HG03066 (cell line): ENCODE results near the gene CEACAM16.
A peak's percentile ranks its signal among the peaks of the same experiment; 100 is the strongest.
"Not testable (repeated sequence)": the region's sequence is repeated elsewhere in the genome, so short reads cannot be mapped to it uniquely, and the experiment has no call there.

Source experiments
- ATAC-seq: cut with Tn5 transposase; IDR thresholded peaks from one replicate; pipeline ENCODE4 v1.9.1; 2021; ENCODE audit warnings: low read depth; ENCODE audit not compliant: unreplicated experiment

CEACAM16 gene

GRCh38 chr19:44698492-44699201 lies at the start of gene CEACAM16:
TSS of gene CEACAM16 (plus strand) at chr19:44699151. CDS start at chr19:44701457, 2,306 bp downstream.
- ATAC-seq = no peak

- ATAC-seq = no peak
Measured at GRCh38 chr19:44649578-44650145, 49.3 kb upstream of the CEACAM16 start.

- ATAC-seq = no peak
Measured at GRCh38 chr19:44653343-44653742, 45.6 kb upstream of the CEACAM16 start.

- peak; percentile 75 for ATAC-seq
Measured at GRCh38 chr19:44653977-44654774, 44.8 kb upstream of the CEACAM16 start.

- ATAC-seq = no peak
Measured at GRCh38 chr19:44657211-44657921, 41.6 kb upstream of the CEACAM16 start.

- no peak for ATAC-seq
Measured at GRCh38 chr19:44658069-44658733, 40.8 kb upstream of the CEACAM16 start.

- no peak for ATAC-seq
Measured at GRCh38 chr19:44660081-44660480, 38.9 kb upstream of the CEACAM16 start.

GRCh38 chr19:44661205-44661604 lies 37.7 kb upstream of the CEACAM16 start:
- no peak for ATAC-seq

GRCh38 chr19:44661904-44662303 lies 37.0 kb upstream of the CEACAM16 start:
- no peak for ATAC-seq

- ATAC-seq = no peak
Measured at GRCh38 chr19:44662691-44663385, 36.1 kb upstream of the CEACAM16 start.

- ATAC-seq = no peak
Measured at GRCh38 chr19:44663996-44664395, 35.0 kb upstream of the CEACAM16 start.

- no peak for ATAC-seq
Measured at GRCh38 chr19:44664976-44665375, 34.0 kb upstream of the CEACAM16 start.

GRCh38 chr19:44666852-44667556 lies 31.9 kb upstream of the CEACAM16 start:
- ATAC-seq = no peak

GRCh38 chr19:44668985-44669764 lies 29.8 kb upstream of the CEACAM16 start:
- no peak for ATAC-seq

GRCh38 chr19:44670027-44670426 lies 28.9 kb upstream of the CEACAM16 start:
- not testable (repeated sequence) for ATAC-seq

GRCh38 chr19:44671400-44671799 lies 27.6 kb upstream of the CEACAM16 start, which contains the start of gene CEACAM19:
TSS of gene CEACAM19 (plus strand) at chr19:44671482. CDS start at chr19:44671932, 450 bp downstream.
- ATAC-seq = no peak

- no peak for ATAC-seq
Measured at GRCh38 chr19:44672226-44672625, 26.7 kb upstream of the CEACAM16 start.

GRCh38 chr19:44673510-44673909 lies 25.4 kb upstream of the CEACAM16 start:
- ATAC-seq = no peak
